Spleen (tissue), 11 donors: ENCODE data around the gene CDH13. TPM values are rescaled to one million over a fixed set of nuclear protein-coding genes. Genes with fewer than 3 reads are reported as not detected.

Experiments used
- DNase-seq: peaks from one replicate; pipeline ENCODE4 v3.0.0-alpha.2; 2020
- H3K27ac ChIP-seq, 8 donors: fragments of 200-600 bp; sonication (generic) in 7 of 8; 1 replicate in 4 of 8; 2 replicates in 4 of 8; pipeline versions ENCODE4 v1.5.0 to v1.8.0; 2016 to 2021; ENCODE audit warnings: inconsistent platforms in 4 of 8, mild to moderate bottlenecking in 4 of 8, moderate library complexity in 1 of 8
- H3K27me3 ChIP-seq, 7 donors: fragments of 200-600 bp; sonication (generic) in 6 of 7; replicated peaks in 1 of 7; 1 replicate in 4 of 7; 2 replicates in 3 of 7; pipeline versions ENCODE4 v1.5.0 to v1.8.0; 2016 to 2021; ENCODE audit warnings: inconsistent platforms in 3 of 7, mild to moderate bottlenecking in 1 of 7
- H3K36me3 ChIP-seq, 6 donors: fragments of 200-600 bp; sonication (generic) in 5 of 6; 1 replicate in 4 of 6; 2 replicates in 2 of 6; pipeline versions ENCODE4 v1.5.0 to v1.8.0; 2016 to 2021; ENCODE audit warnings: inconsistent platforms in 2 of 6
- H3K4me1 ChIP-seq, 6 donors: fragments of 200-600 bp; sonication (generic) in 5 of 6; 1 replicate in 3 of 6; 2 replicates in 3 of 6; pipeline versions ENCODE4 v1.5.0 to v1.8.0; 2016 to 2021; ENCODE audit warnings: inconsistent platforms in 3 of 6
- H3K4me3 ChIP-seq, 8 donors: fragments of 200-600 bp; sonication (generic) in 7 of 8; 1 replicate in 4 of 8; 2 replicates in 4 of 8; pipeline versions ENCODE4 v1.5.0 to v1.8.0; 2016 to 2021; ENCODE audit warnings: inconsistent platforms in 4 of 8, mild to moderate bottlenecking in 4 of 8, moderate library complexity in 2 of 8
- H3K9me3 ChIP-seq, 8 donors: fragments of 200-600 bp; sonication (generic) in 7 of 8; 1 replicate in 4 of 8; 2 replicates in 4 of 8; pipeline versions ENCODE4 v1.5.0 to v1.8.0; 2016 to 2021; ENCODE audit warnings: inconsistent platforms in 4 of 8
- CTCF ChIP-seq, 11 experiments: fragments of 200-600 bp in 7 of 11; fragments of 450-650 bp in 4 of 11; sonication (generic) in 4 of 11; IDR thresholded peaks in 8 of 11; conservative IDR thresholded peaks in 3 of 11; 1 replicate in 7 of 11; 2 replicates in 4 of 11; pipeline versions ENCODE4 v1.4.0 to v1.8.0; 2016 to 2021; ENCODE audit warnings: antibody characterized with exemption in 11 of 11, inconsistent platforms in 4 of 11, mild to moderate bottlenecking in 1 of 11
- POLR2A ChIP-seq, 3 donors: fragments of 450-650 bp; IDR thresholded peaks; one replicate each; pipeline ENCODE4 v1.5.1; 2017; ENCODE audit warnings: antibody characterized with exemption in 3 of 3, mild to moderate bottlenecking in 1 of 3
- POLR2AphosphoS5 ChIP-seq, 3 donors: sonication (generic); formaldehyde crosslinking; IDR thresholded peaks; one replicate each; pipeline ENCODE4 v1.5.1; 2017; ENCODE audit warnings: antibody characterized with exemption in 3 of 3
- WGBS, 5 donors: extraction: QIAGEN DNeasy Blood & Tissue Kit in 3 of 5; methylation state at CpG; one replicate each; pipeline versions ENCODE4 v1.1.5 to v1.1.7; 2013 to 2018; 5-methylcytosine and 5-hydroxymethylcytosine counted together
- intact Hi-C: fragments of 100-400 bp; cut with DNase I; formaldehyde crosslinking; loops from one replicate; pipeline ENCODE4 v1.15.0; 2023; ENCODE audit warnings: low total_unique reads
- polyA plus RNA-seq, 3 donors: library from polyadenylated mRNA; stranded (reverse); fragments of 200-250 nt; gene quantifications; one replicate each; pipeline ENCODE4 v1.2.1, GENCODE V29; 2013
- total RNA-seq, 7 donors: library from RNA; depleted of rRNA in 3 of 7; stranded (reverse); fragments of >200 nt in 3 of 7; fragmentation: NEBNext Ultra II Directional in 4 of 7; extraction: Animal tissue kit (Norgen Biotek cat#: 25700) in 4 of 7; gene quantifications; one replicate each; pipeline versions ENCODE4 v1.1.0 to v1.2.1, GENCODE V29; 2016 to 2021
- donor health status: healthy with polysubstance abuse.
- donor health status: DM: no; HTN: no; CAD: no; lungs with moderate emphysema.
- donor health status: DM: no; HTN: no; CAD: no.
- donor health status: Bipolar disorder and iron deficiency.
- donor health status: healthy.
- donor health status: DM: no; HTN: no; CAD: no.
- donor health status: DM: yes; HTN: yes; CAD: no.

CDH13 gene
- total and polyA plus RNA-seq, 10 donors: 0.13 to 4.6 (median 1.1) TPM

GRCh38 chr16:83143788-83144187 lies 517.0 kb downstream of the CDH13 start:
- DNase-seq: no peak
- TF ChIP-seq CTCF (IDR thresholded peaks at IDR 0.05 in 8 of 11, conservative IDR thresholded peaks at IDR 0.05 in 3 of 11): no peak
- TF ChIP-seq POLR2A (IDR thresholded peaks at IDR 0.05): no peak
- peaks cover 0 to 3% (median 0%) of the 10 kb centered on the region in 8 donors for H3K9me3 ChIP-seq
- H3K4me1 ChIP-seq: no peaks in the 10 kb centered on the region
- peaks cover 0 to 15% (median 0%) of the 10 kb centered on the region in 7 donors for H3K27me3 ChIP-seq
- H3K4me3 ChIP-seq: no peak overlapping the region
- no peak overlapping the region for H3K27ac ChIP-seq
- 34 to 45% (median 43%) methylated on average over 8 of the region's 8 CpGs for WGBS, 5 donors
- H3K36me3 ChIP-seq: no peaks in the 10 kb centered on the region
- intact Hi-C loops: no loop called here

GRCh38 chr16:83145297-83145696 lies 518.5 kb downstream of the CDH13 start:
- TF ChIP-seq POLR2A (IDR thresholded peaks at IDR 0.05) (no peak), POLR2AphosphoS5 (IDR thresholded peaks at IDR 0.05) (no peak), CTCF (IDR thresholded peaks at IDR 0.05 in 8 of 11, conservative IDR thresholded peaks at IDR 0.05 in 3 of 11) (no peak)
- intact Hi-C loops: no loop called here
- Histone ChIP-seq H3K27ac (no peak overlapping the region), H3K9me3 (peaks cover 0 to 3% (median 0%) of the 10 kb centered on the region in 8 donors), H3K27me3 (peaks cover 0 to 15% (median 0%) of the 10 kb centered on the region in 7 donors), H3K4me3 (no peak overlapping the region), H3K4me1 (no peaks in the 10 kb centered on the region), H3K36me3 (no peaks in the 10 kb centered on the region)
- no peak for DNase-seq
- 86 to 93% (median 89%) methylated on average over 5 of the region's 5 CpGs for WGBS, 5 donors

- TF ChIP-seq POLR2AphosphoS5 (IDR thresholded peaks at IDR 0.05) (no peak), POLR2A (IDR thresholded peaks at IDR 0.05) (no peak), CTCF (IDR thresholded peaks at IDR 0.05 in 8 of 11, conservative IDR thresholded peaks at IDR 0.05 in 3 of 11) (no peak)
- 20 to 45% (median 34%) methylated on average over 6 of the region's 6 CpGs for WGBS, 5 donors
- H3K36me3 ChIP-seq: no peaks in the 10 kb centered on the region
Measured at GRCh38 chr16:83147244-83147643, 520.5 kb downstream of the CDH13 start.

GRCh38 chr16:83158320-83158957 lies 531.7 kb downstream of the CDH13 start:
- no peaks in the 10 kb centered on the region for H3K36me3 ChIP-seq
- peaks cover 0 to 7% (median 0%) of the 10 kb centered on the region in 7 donors for H3K27me3 ChIP-seq
- intact Hi-C loops: no loop called here
- H3K4me3 ChIP-seq: no peak overlapping the region
- TF ChIP-seq POLR2AphosphoS5 (IDR thresholded peaks at IDR 0.05) (no peak), POLR2A (IDR thresholded peaks at IDR 0.05) (no peak), CTCF (IDR thresholded peaks at IDR 0.05 in 8 of 11, conservative IDR thresholded peaks at IDR 0.05 in 3 of 11) (no peak)
- no peak for DNase-seq
- no peak overlapping the region for H3K27ac ChIP-seq
- H3K9me3 ChIP-seq: peaks cover 0 to 8% (median 0%) of the 10 kb centered on the region in 8 donors
- WGBS, 5 donors: 78 to 88% (median 81%) methylated on average over 14 to 15 of the region's 15 CpGs
- no peaks in the 10 kb centered on the region for H3K4me1 ChIP-seq

More at GRCh38 chr16:83147244-83147643, 520.5 kb downstream of the CDH13 start:
- no peak overlapping the region for H3K4me3 ChIP-seq
- no peaks in the 10 kb centered on the region for H3K4me1 ChIP-seq
- H3K27me3 ChIP-seq: peaks cover 0 to 15% (median 0%) of the 10 kb centered on the region in 7 donors
- intact Hi-C loops: no loop called here
- H3K9me3 ChIP-seq: peaks cover 0 to 3% (median 0%) of the 10 kb centered on the region in 8 donors
- H3K27ac ChIP-seq: no peak overlapping the region
- no peak for DNase-seq
